Measurements from ENCODE around the gene JSRP1.

GRCh38 chr19:2215281-2215751 is 40.9 kb downstream of the JSRP1 start:
- no peak for TF ChIP-seq HNF4A (conservative IDR thresholded peaks at IDR 0.05)
- TF ChIP-seq CTCF (IDR thresholded peaks at IDR 0.05; ENCODE audit: low read depth, low read length, missing input control) = no peak
- no peak for TF ChIP-seq REST (IDR thresholded peaks at IDR 0.05)
- no peak for TF ChIP-seq ATF3 (IDR thresholded peaks at IDR 0.05)
- no peak for TF ChIP-seq RAD21 (IDR thresholded peaks at IDR 0.05)
- TF ChIP-seq ZBTB33 (IDR thresholded peaks at IDR 0.05) = no peak
- no peak for TF ChIP-seq YY1 (IDR thresholded peaks at IDR 0.05)
- TF ChIP-seq GABPA (IDR thresholded peaks at IDR 0.05 in 1 of 2, conservative IDR thresholded peaks at IDR 0.05 in 1 of 2) = no peak
- no peak for TF ChIP-seq NR2F2 (IDR thresholded peaks at IDR 0.05)
- TF ChIP-seq EGR1 (IDR thresholded peaks at IDR 0.05; ENCODE audit: low read depth in 2 of 2) = no peak
- no peak for TF ChIP-seq HNF4G (IDR thresholded peaks at IDR 0.05)
- no peak for TF ChIP-seq FOXA2 (IDR thresholded peaks at IDR 0.05)
- TF ChIP-seq FOXA1 (IDR thresholded peaks at IDR 0.05) = no peak
- TF ChIP-seq MAX (IDR thresholded peaks at IDR 0.05) = no peak
